Fibroblast of pulmonary artery (primary cell): ENCODE results near the gene GH2.

Experiments
- DNase-seq: peaks from one replicate; pipeline ENCODE4 v3.0.0-alpha.2; 2010; ENCODE audit warnings: low read depth
- H3K4me3 ChIP-seq: replicated peaks from 2 replicates; pipeline ENCODE4 v1.5.1; 2011; ENCODE audit warnings: low read depth, mild to moderate bottlenecking, control low read depth, low read length, moderate library complexity
- CTCF ChIP-seq: IDR thresholded peaks from 2 replicates; pipeline ENCODE4 v1.5.1; 2011; ENCODE audit warnings: mild to moderate bottlenecking, control low read depth, low read length, inconsistent platforms; ENCODE audit errors: missing control alignments

Gene GH2

GRCh38 chr17:63841350-63842172 lies 40.2 kb downstream of the GH2 start:
- peak overlapping the region; percentile 92 for H3K4me3 ChIP-seq
- peak; percentile 52 for DNase-seq
- TF ChIP-seq CTCF: no peak

- peak overlapping the region; percentile 92 for H3K4me3 ChIP-seq
- DNase-seq: peak; percentile 28
- TF ChIP-seq CTCF: no peak
Observed at GRCh38 chr17:63840591-63841349, 41.0 kb downstream of the GH2 start.

DNA sequence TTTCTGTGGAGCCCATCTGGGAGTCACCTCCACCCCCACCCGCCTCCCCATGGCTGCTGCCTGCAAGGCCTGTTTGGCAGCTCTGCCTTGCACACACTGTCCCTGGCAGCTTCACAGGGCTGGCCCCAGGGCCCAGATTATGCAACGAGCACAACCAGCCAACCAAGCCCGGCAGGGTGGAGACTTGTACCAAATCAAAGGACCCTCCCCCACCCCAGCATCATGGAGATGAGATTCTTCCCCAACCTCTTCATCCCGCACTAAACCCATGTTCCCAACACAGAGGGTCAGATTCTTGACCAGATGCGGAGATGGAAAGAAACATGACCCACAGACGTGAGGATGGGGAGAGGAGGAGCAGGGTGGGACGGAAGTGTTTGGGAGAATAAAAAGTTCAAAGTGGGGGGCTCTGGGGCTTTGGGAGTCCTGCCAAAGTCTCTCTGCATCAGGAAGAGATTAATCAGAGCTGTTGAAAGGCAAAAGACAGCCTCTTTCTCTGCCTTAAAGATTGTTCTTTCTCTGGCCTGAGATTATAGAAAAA lies 43.0 kb downstream of the GH2 start:
- H3K4me3 ChIP-seq: peak overlapping the region; percentile 17
- TF ChIP-seq CTCF: no peak
- DNase-seq: peak; percentile 89

GRCh38 chr17:63837962-63838600 lies 43.7 kb downstream of the GH2 start:
- no peak for TF ChIP-seq CTCF
- H3K4me3 ChIP-seq: no peak overlapping the region

DNA sequence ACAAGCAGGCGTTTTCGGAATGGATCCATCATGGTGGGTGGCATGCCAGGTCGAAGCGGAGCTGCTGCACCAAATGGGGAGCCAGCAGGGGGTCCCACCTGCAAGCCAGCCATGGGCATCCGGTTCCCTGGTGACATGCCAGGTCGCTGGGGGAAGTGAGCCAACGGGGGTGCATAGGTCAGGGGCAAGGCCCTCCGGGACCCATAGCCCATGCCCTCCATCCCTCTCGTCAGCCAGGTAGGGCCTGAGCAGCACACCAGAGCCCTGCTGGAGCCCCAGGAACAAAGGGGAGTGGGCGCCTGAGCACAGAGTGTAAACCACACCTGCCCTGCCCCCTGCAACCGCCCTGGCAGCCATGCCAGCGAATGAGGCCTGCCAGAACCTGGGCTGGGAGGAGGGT lies 44.3 kb downstream of the GH2 start:
- H3K4me3 ChIP-seq: no peak overlapping the region
- DNase-seq: no peak
- TF ChIP-seq CTCF: no peak

More at GRCh38 chr17:63837962-63838600, 43.7 kb downstream of the GH2 start:
- no peak for DNase-seq

GRCh38 chr17:63836811-63837210 lies 44.9 kb downstream of the GH2 start:
- TF ChIP-seq CTCF: no peak
- H3K4me3 ChIP-seq: no peak overlapping the region
- DNase-seq: no peak
